ENCODE measurements around the gene NDUFAF2. TPM values are rescaled to one million over a fixed set of nuclear protein-coding genes. Genes with fewer than 3 reads are reported as not detected.

The NDUFAF2 gene
- total and polyA plus RNA-seq, 2 of the 8 experiments (the other 6 are each of a cell fraction or from before 2014, with no cell fraction given) = 10.7 to 46.5 TPM

GRCh38 chr5:61184708-61185107 is 239.7 kb downstream of the NDUFAF2 start:
- TF ChIP-seq POLR2AphosphoS5 (IDR thresholded peaks at IDR 0.05; ENCODE audit: low read depth, low read length) (no peak), ASH2L (IDR thresholded peaks at IDR 0.05; ENCODE audit: low read length) (no peak), BRCA1 (IDR thresholded peaks at IDR 0.05; ENCODE audit: low read depth, low read length) (no peak), POLR2A (IDR thresholded peaks at IDR 0.05; ENCODE audit: control extremely low read depth in 1 of 2, low read depth in 2 of 2, low read length in 2 of 2) (no peak), JUN (IDR thresholded peaks at IDR 0.05; ENCODE audit: low read depth, low read length) (no peak), SP4 (IDR thresholded peaks at IDR 0.05; ENCODE audit: low read length) (no peak), CBX8 (IDR thresholded peaks at IDR 0.05; ENCODE audit: borderline replicate concordance, low read depth, low read length) (no peak), PHF8 (conservative IDR thresholded peaks at IDR 0.05; ENCODE audit: low read depth, low read length) (no peak)
- H2AFZ ChIP-seq (ENCODE audit: low read length) = no peak overlapping the region
- peaks cover 0 to 5% (median 4%) of the 10 kb centered on the region in 4 experiments; a peak in 3 of 7 replicates for H3K4me1 ChIP-seq (replicated peaks in 1 of 4; ENCODE audit: control insufficient read depth in 3 of 4, insufficient read depth in 4 of 4, low read length in 3 of 4)
- no peaks in the 10 kb centered on the region for H3K9me3 ChIP-seq (ENCODE audit: insufficient read depth in 2 of 2, low read depth in 1 of 2, low read length in 1 of 2)
- H2BK5ac ChIP-seq (ENCODE audit: low read depth, low read length) = no peak overlapping the region
- H2BK120ac ChIP-seq (replicated peaks; ENCODE audit: low read depth, low read length) = no peak overlapping the region
- ChIA-PET CTCF (ENCODE audit: partially characterized antibody) (no interaction called here), POLR2A (ENCODE audit: partially characterized antibody) (no interaction called here)
- H3K14ac ChIP-seq (ENCODE audit: insufficient read length) = no peak overlapping the region
- no peak overlapping the region for H4K5ac ChIP-seq (ENCODE audit: insufficient read length, low read depth, low read length)
- no peak overlapping the region for H4K91ac ChIP-seq (replicated peaks; ENCODE audit: insufficient read length, low read length)
- FAIRE-seq (no peak), DNase-seq (ENCODE audit: low read depth in 1 of 2, low spot score in 2 of 2) (no peak)
- no peak overlapping the region for H3K4me2 ChIP-seq (ENCODE audit: insufficient read depth in 1 of 2, low read depth in 2 of 2, low read length in 2 of 2)
- H2BK15ac ChIP-seq (ENCODE audit: low read length) = no peak overlapping the region
- no peak overlapping the region for H3K9ac ChIP-seq (replicated peaks in 1 of 4; ENCODE audit: extremely low read depth in 1 of 4, low read depth in 3 of 4, low read length in 3 of 4)
- H2BK12ac ChIP-seq (ENCODE audit: low read depth, low read length) = no peak overlapping the region
- no peak overlapping the region for H4K8ac ChIP-seq (ENCODE audit: extremely low read depth, insufficient read depth, low read length)
- H2BK20ac ChIP-seq (ENCODE audit: low read length) = no peak overlapping the region
- H3K56ac ChIP-seq (replicated peaks; ENCODE audit: insufficient read length, low read depth, low read length) = no peak overlapping the region
- WGBS, 2 experiments (ENCODE audit: extremely low coverage in 1 of 2, insufficient coverage in 1 of 2, insufficient read length in 1 of 2, insufficient replicate concordance in 2 of 2, low coverage in 1 of 2, low lambda C conversion rate in 2 of 2, missing lambda C conversion rate in 1 of 2) = 92% methylated on average over 2 of the region's 2 CpGs; no CpG with 5 or more reads in 1 of the 2 experiments
- no peaks in the 10 kb centered on the region for H3K27me3 ChIP-seq (replicated peaks in 1 of 4; ENCODE audit: control insufficient read depth in 3 of 4, extremely low read depth in 1 of 4, insufficient read depth in 3 of 4, low read length in 3 of 4)
- no peak overlapping the region for H3K27ac ChIP-seq (ENCODE audit: low read depth, low read length)
- H3K4ac ChIP-seq (replicated peaks; ENCODE audit: insufficient read length, low read depth, low read length) = no peak overlapping the region
- no peaks in the 10 kb centered on the region for H3K79me2 ChIP-seq (ENCODE audit: control insufficient read depth in 1 of 2, insufficient read depth in 2 of 2, low read length in 2 of 2)
- H3K23ac ChIP-seq (ENCODE audit: insufficient read length) = no peak overlapping the region
- no peak overlapping the region for H3K4me3 ChIP-seq (ENCODE audit: extremely low read depth in 1 of 4, insufficient read depth in 2 of 4, low read depth in 3 of 4, low read length in 4 of 4)
- no peaks in the 10 kb centered on the region for H4K20me1 ChIP-seq (replicated peaks in 1 of 2; ENCODE audit: control insufficient read depth in 1 of 2, insufficient read depth in 2 of 2, low read length in 2 of 2)
- no peak overlapping the region for H2AK5ac ChIP-seq (ENCODE audit: low read depth, low read length)
- H3K36me3 ChIP-seq (ENCODE audit: control insufficient read depth in 2 of 4, insufficient read depth in 4 of 4, low read length in 3 of 4) = no peaks in the 10 kb centered on the region
- H3K23me2 ChIP-seq (ENCODE audit: low read depth, low read length) = no peaks in the 10 kb centered on the region
- no peaks in the 10 kb centered on the region for H3K79me1 ChIP-seq (ENCODE audit: low read depth, low read length)
- H3K18ac ChIP-seq (ENCODE audit: extremely low read depth, low read length) = no peak overlapping the region
